ENCODE measurements around the gene PPP2R1B. TPM values are rescaled to one million over a fixed set of nuclear protein-coding genes. Genes with fewer than 3 reads are reported as not detected.

The PPP2R1B gene
- total RNA-seq, 1 donor from 2014 or later: 44.5 TPM

- Mint-ChIP-seq H3K4me3 (ENCODE audit: unreplicated experiment) (no peak overlapping the region), H3K36me3 (ENCODE audit: low read depth, unreplicated experiment) (peaks cover 5% of the 10 kb centered on the region), H3K9me3 (ENCODE audit: unreplicated experiment) (no peaks in the 10 kb centered on the region), H3K27ac (ENCODE audit: unreplicated experiment) (no peak overlapping the region), H3K27me3 (ENCODE audit: low read depth, unreplicated experiment) (no peaks in the 10 kb centered on the region), H3K4me1 (ENCODE audit: low read depth, unreplicated experiment) (no peaks in the 10 kb centered on the region)
- peaks cover 13% of the 10 kb centered on the region for H3K36me3 ChIP-seq (ENCODE audit: insufficient read depth, low read length)
- no peaks in the 10 kb centered on the region for H4K20me1 ChIP-seq (ENCODE audit: insufficient read depth, low read length)
- no peaks in the 10 kb centered on the region for H3K27me3 ChIP-seq (ENCODE audit: insufficient read depth, low read length)
- TF ChIP-seq CTCF (IDR thresholded peaks at IDR 0.05; ENCODE audit: insufficient read depth, low read depth, low read length) (no peak), EZH2 (IDR thresholded peaks at IDR 0.05; ENCODE audit: insufficient read depth, low read length) (no peak)
- H3K79me2 ChIP-seq (ENCODE audit: insufficient read depth, low read length): no peaks in the 10 kb centered on the region
- no peak overlapping the region for H3K27ac ChIP-seq (ENCODE audit: low read depth, low read length)
- H3K4me1 ChIP-seq (ENCODE audit: insufficient read depth, low read length): no peaks in the 10 kb centered on the region
- no peaks in the 10 kb centered on the region for H3K9me3 ChIP-seq (ENCODE audit: insufficient read depth, low read depth, low read length)
- H3K4me2 ChIP-seq (ENCODE audit: low read length): no peak overlapping the region
- H2AFZ ChIP-seq (ENCODE audit: low read depth, low read length): no peak overlapping the region
- H3K9ac ChIP-seq (ENCODE audit: low read length): no peak overlapping the region
- H3K4me3 ChIP-seq (ENCODE audit: insufficient read depth, low read depth, low read length): no peak overlapping the region
- DNase-seq (ENCODE audit: low read depth) (peak; percentile 81), FAIRE-seq (peak; percentile 20)
These were observed 59.0 kb downstream of the PPP2R1B start for GRCh38 chr11:111707039-111707690.

- Mint-ChIP-seq H3K4me3 (ENCODE audit: unreplicated experiment) (no peak overlapping the region), H3K27me3 (ENCODE audit: low read depth, unreplicated experiment) (no peaks in the 10 kb centered on the region), H3K9me3 (ENCODE audit: unreplicated experiment) (no peaks in the 10 kb centered on the region), H3K4me1 (ENCODE audit: low read depth, unreplicated experiment) (no peaks in the 10 kb centered on the region), H3K36me3 (ENCODE audit: low read depth, unreplicated experiment) (peaks cover 5% of the 10 kb centered on the region), H3K27ac (ENCODE audit: unreplicated experiment) (no peak overlapping the region)
- Histone ChIP-seq H3K36me3 (ENCODE audit: insufficient read depth, low read length) (peaks cover 10% of the 10 kb centered on the region), H4K20me1 (ENCODE audit: insufficient read depth, low read length) (no peaks in the 10 kb centered on the region), H3K4me3 (ENCODE audit: insufficient read depth, low read depth, low read length) (no peak overlapping the region), H2AFZ (ENCODE audit: low read depth, low read length) (no peak overlapping the region), H3K9ac (ENCODE audit: low read length) (no peak overlapping the region), H3K4me2 (ENCODE audit: low read length) (no peak overlapping the region), H3K9me3 (ENCODE audit: insufficient read depth, low read depth, low read length) (no peaks in the 10 kb centered on the region), H3K4me1 (ENCODE audit: insufficient read depth, low read length) (no peaks in the 10 kb centered on the region), H3K79me2 (ENCODE audit: insufficient read depth, low read length) (no peaks in the 10 kb centered on the region), H3K27me3 (ENCODE audit: insufficient read depth, low read length) (no peaks in the 10 kb centered on the region), H3K27ac (ENCODE audit: low read depth, low read length) (no peak overlapping the region)
- no peak for FAIRE-seq
- DNase-seq (ENCODE audit: low read depth): no peak
- TF ChIP-seq CTCF (IDR thresholded peaks at IDR 0.05; ENCODE audit: insufficient read depth, low read depth, low read length) (no peak), EZH2 (IDR thresholded peaks at IDR 0.05; ENCODE audit: insufficient read depth, low read length) (no peak)
These were observed 62.6 kb downstream of the PPP2R1B start for GRCh38 chr11:111703576-111703975.

- Histone ChIP-seq H4K20me1 (ENCODE audit: insufficient read depth, low read length) (no peaks in the 10 kb centered on the region), H2AFZ (ENCODE audit: low read depth, low read length) (no peak overlapping the region), H3K79me2 (ENCODE audit: insufficient read depth, low read length) (no peaks in the 10 kb centered on the region), H3K4me2 (ENCODE audit: low read length) (no peak overlapping the region), H3K4me3 (ENCODE audit: insufficient read depth, low read depth, low read length) (no peak overlapping the region), H3K27me3 (ENCODE audit: insufficient read depth, low read length) (no peaks in the 10 kb centered on the region), H3K9ac (ENCODE audit: low read length) (no peak overlapping the region), H3K36me3 (ENCODE audit: insufficient read depth, low read length) (peaks cover 10% of the 10 kb centered on the region), H3K9me3 (ENCODE audit: insufficient read depth, low read depth, low read length) (no peaks in the 10 kb centered on the region), H3K4me1 (ENCODE audit: insufficient read depth, low read length) (no peaks in the 10 kb centered on the region), H3K27ac (ENCODE audit: low read depth, low read length) (no peak overlapping the region)
- peaks cover 7% of the 10 kb centered on the region for H3K36me3 Mint-ChIP-seq (ENCODE audit: low read depth, unreplicated experiment)
- H3K4me1 Mint-ChIP-seq (ENCODE audit: low read depth, unreplicated experiment): no peaks in the 10 kb centered on the region
- no peak for DNase-seq (ENCODE audit: low read depth)
- H3K9me3 Mint-ChIP-seq (ENCODE audit: unreplicated experiment): no peaks in the 10 kb centered on the region
- TF ChIP-seq EZH2 (IDR thresholded peaks at IDR 0.05; ENCODE audit: insufficient read depth, low read length) (no peak), CTCF (IDR thresholded peaks at IDR 0.05; ENCODE audit: insufficient read depth, low read depth, low read length) (no peak)
- no peak overlapping the region for H3K4me3 Mint-ChIP-seq (ENCODE audit: unreplicated experiment)
- no peak for FAIRE-seq
- no peaks in the 10 kb centered on the region for H3K27me3 Mint-ChIP-seq (ENCODE audit: low read depth, unreplicated experiment)
- H3K27ac Mint-ChIP-seq (ENCODE audit: unreplicated experiment): no peak overlapping the region
These were observed 63.6 kb downstream of the PPP2R1B start for GRCh38 chr11:111702623-111703022.

All from astrocyte (in vitro differentiated cells and primary cell).